Ureter (tissue), 1 donor: ENCODE results near the gene POLDIP2. TPM values are rescaled to one million over a fixed set of nuclear protein-coding genes. Genes with fewer than 3 reads are reported as not detected.

Source experiments
- DNase-seq: peaks from one replicate; pipeline ENCODE4 v3.0.0-alpha.2; 2020; ENCODE audit warnings: low spot score
- total RNA-seq: library from RNA; stranded (reverse); gene quantifications from one replicate; pipeline ENCODE4 v1.2.4, GENCODE V29; 2023
- donor health status: DM: yes; HTN: yes; CAD: no.

The POLDIP2 gene
- total RNA-seq, 1 donor from 2014 or later: 74.6 TPM

DNA sequence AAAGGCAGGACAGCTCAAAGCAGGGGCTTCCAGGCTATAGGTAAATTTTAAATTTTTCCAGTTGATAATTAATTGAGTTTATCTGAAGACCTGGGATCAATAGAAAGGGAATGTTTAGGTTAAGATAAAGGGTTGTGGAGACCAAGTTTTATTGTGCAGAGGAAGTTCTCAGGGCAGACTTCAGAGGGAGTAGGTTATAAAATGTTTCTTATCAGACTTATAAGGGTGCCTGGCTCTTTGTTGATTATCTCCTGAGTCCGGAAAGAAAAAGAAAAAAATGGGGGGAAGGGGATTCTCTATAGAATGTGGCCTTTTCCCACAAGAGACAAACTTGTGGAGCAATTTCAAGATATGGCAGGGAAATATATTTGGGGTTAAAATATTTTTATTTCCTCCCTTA is 32.8 kb upstream of the POLDIP2 start:
- DNase-seq: no peak

DNA sequence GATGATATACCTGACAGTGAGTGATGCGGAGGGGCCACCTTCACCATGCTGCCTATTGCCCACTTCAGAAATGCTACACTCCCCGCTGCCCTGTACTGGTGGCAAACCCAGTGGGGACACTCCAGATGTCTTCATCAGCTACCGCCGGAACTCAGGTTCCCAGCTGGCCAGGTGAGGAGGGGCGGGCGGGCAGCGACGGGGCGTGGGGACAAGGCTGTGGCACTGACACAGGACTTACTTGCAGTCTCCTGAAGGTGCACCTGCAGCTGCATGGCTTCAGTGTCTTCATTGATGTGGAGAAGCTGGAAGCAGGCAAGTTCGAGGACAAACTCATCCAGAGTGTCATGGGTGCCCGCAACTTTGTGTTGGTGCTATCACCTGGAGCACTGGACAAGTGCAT is 30.8 kb upstream of the POLDIP2 start:
- no peak for DNase-seq

DNA sequence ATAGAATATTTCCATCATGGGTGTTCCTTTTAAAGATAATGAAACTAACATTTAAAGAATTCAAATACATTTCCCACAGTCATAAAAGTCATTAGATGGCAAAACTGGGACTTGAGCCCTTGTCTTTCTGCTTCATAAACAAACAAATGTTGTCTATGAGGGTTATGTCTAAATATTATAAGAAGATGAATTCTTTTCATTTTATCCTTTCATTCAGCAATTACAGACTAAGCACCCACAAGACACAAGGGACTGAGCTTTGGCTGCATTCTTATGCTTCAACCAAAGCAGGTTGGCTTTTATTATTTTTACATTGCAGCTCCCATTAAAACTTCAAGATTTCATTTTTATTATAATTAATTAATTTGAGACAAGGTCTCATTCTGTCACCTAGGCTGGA is 29.1 kb upstream of the POLDIP2 start:
- no peak for DNase-seq

DNA sequence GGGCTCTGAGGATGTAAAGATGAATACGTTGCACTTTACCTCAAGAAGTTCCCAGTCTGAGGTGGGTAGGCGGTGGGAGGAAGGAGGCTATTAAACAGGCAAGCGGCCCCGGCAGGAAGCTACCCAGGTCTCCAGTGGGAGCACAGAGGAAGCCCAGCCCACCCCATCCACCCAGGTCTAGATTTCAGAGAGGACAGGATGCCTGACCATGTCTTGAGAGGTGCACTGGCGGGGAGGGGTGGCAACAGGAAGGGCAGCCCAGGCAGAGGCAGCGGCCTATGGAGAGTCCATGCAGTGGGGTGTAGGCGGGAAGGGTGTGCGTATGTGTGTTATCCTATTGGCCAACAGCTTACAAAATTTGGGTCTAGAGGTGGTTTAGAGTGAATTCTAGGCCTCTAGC is 28.1 kb upstream of the POLDIP2 start:
- DNase-seq: no peak

DNA sequence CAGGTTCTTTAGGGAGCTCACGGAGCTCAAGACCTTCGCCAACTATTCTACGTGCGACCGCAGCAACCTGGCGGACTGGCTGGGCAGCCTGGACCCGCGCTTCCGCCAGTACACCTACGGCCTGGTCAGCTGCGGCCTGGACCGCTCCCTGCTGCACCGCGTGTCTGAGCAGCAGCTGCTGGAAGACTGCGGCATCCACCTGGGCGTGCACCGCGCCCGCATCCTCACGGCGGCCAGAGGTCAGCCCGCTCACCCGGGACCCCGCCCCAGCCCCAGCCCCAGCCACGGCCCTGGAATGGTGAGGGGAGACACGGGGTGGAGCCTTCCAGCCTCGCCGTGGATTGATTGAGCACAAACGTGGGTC is 27.7 kb upstream of the POLDIP2 start:
- no peak for DNase-seq

DNA sequence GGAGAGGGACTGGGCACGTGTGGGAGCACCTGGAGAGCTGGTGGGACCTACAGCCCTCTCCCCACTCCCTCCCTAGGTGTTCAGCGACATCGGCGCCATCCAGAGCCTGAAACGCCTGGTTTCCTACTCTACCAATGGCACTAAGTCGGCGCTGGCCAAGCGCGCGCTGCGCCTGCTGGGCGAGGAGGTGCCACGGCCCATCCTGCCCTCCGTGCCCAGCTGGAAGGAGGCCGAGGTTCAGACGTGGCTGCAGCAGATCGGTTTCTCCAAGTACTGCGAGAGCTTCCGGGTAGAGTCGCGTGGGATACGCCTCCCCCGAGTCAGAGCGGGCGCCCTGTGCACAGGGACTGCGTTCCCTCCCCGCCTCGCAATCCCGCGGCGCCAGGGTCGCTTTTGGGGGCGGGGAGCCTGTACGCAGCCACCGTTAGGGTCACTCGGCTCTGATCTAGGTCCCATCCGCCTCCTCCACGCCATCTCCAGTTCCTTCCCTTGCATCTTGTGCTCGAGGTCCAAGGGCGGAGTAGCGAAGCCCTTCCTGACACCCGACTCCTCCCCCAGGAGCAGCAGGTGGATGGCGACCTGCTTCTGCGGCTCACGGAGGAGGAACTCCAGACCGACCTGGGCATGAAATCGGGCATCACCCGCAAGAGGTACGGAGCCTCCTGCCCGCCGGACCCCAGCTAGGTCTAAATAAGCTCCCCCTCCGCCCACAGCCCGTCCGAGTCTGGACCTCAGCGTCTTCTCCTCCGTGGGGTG is 27.1 kb upstream of the POLDIP2 start:
- peak; percentile 83 for DNase-seq

DNA sequence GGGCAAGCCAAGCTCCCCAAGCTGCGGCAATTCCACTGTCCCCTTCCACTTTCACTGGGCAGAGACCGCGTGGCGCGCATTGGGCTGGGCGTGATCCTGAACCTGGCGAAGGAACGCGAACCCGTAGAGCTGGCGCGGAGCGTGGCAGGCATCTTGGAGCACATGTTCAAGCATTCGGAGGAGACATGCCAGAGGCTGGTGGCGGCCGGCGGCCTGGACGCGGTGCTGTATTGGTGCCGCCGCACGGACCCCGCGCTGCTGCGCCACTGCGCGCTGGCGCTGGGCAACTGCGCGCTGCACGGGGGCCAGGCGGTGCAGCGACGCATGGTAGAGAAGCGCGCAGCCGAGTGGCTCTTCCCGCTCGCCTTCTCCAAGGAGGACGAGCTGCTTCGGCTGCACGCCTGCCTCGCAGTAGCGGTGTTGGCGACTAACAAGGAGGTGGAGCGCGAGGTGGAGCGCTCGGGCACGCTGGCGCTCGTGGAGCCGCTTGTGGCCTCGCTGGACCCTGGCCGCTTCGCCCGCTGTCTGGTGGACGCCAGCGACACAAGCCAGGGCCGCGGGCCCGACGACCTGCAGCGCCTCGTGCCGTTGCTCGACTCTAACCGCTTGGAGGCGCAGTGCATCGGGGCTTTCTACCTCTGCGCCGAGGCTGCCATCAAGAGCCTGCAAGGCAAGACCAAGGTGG is 24.0 kb upstream of the POLDIP2 start:
- DNase-seq: no peak

DNA sequence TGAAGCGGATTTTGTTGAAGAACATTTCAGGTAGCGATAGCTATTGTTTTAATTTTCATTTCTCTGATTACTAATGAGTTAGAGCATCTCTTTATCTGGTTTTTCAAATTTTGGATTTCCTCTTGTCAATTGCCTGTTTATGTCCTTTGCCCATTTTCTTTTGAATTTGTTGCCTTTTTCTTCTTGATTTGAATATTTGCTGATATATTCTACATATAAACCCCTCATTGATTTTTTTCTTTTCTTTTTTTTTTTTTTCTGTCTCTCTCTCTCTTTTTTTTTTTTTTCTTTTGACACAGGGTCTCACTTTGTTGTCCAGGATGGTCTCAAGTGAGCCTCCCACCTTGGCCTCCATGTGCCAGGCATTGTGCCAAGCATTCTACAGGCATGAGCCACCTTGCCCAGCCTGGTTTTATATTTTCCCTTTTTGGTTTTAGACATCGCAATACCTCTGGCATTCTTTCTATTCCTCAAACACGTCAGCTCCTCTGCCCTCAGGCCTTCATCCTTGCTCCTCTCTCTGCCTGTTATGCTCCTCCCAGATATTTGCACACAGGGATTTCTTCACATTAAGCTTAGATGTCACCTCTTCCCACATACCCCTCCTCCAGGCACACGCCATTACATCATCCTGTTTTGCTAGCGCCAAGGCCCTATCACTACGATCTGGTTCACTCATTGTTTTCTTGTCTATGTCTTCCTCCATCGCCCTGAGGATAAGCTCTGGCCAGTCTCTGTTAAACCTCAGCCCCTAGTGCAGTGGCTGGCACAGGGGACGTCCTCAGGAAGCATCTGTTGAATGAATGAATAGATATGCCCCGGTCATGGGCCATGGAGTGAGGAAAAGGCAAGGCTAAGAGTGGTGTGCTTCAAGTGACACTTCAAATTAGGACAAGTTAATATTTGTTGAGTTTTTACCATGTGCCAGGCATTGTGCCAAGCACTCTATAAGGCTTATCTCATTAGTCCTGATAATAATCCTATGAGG is 22.8 kb upstream of the POLDIP2 start:
- no peak for DNase-seq

DNA sequence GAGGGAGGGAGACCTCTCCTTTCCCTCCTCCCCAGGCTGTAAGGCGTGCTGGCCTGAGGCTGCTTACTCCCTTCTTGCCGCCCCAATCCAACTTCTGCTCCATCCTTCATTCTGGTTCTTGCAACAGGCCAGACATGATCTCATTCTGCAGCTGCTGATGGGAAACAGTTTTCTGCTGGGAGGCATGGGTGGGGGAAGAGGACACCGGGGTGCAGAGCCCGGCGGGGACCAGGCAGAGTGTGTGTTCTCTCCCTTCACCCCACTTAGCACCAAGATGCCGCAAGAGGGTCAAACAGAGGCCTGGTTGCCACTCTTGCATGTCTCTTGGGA is 15.6 kb upstream of the POLDIP2 start:
- no peak for DNase-seq

DNA sequence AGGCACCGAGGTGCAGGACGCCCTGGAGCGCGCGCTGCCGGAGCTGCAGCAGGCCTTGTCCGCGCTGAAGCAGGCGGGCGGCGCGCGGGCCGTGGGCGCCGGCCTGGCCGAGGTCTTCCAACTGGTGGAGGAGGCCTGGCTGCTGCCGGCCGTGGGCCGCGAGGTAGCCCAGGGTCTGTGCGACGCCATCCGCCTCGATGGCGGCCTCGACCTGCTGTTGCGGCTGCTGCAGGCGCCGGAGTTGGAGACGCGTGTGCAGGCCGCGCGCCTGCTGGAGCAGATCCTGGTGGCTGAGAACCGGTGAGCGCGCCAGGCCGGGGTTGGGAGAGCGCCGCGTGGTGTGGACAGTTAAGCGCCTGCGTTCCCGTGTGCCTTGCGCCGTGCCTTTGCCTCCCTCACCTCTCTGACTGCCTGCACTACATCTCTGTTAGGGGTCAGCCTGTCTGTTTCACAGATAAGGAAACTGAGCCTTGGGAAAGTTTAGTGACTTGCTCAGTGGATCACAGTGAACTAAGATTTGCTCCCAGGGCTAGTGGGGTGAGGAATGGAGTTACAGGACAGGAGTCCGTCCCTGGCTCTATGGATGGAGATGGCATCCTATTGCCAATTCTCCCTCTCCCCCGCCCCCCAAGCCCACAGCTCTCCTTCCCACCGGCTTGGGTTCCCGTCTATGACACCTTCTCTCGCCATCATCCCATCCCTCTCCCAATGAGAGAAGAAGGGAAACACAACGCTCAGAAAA is 15.0 kb upstream of the POLDIP2 start:
- DNase-seq: no peak

DNA sequence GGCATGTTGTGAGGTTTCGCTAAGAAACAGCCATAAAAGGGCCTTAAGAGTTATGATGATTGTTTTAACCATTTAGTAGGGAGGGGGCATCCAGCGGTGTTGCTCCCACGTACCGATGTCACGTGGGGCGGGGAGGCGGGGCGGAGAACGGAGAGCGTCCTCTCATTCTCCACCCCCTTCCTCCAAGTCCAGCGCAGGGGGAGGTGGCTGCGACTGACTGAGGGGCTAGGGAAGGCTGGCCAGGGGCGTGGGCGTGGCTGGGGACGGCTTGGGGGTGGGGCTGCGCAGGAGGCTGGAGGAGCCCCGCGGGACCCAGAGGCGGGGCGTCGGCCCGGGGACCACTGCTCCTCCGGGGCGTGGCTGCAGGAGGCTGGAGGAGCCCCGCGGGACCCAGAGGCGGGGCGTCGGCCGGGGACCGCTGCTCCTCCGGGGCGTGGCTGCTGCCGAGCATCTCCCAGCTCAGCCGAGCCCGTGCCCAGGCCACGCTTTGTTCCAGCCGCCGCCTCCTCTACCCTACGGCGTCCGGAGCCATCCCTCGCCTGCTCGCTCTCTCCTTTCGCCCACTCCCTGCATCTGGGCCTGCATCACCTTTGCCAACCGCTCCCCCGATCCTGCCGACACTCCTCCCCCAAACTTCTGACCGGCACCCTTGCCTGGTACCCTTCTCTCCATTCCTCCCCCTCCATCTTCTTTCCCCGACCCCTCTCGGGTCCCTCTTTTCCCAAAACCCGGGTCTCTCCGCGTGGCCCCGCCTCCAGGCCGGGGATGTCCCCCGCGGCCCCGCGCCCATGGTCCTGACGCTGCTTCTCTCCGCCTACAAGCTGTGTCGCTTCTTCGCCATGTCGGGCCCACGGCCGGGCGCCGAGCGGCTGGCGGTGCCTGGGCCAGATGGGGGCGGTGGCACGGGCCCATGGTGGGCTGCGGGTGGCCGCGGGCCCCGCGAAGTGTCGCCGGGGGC is 14.2 kb upstream of the POLDIP2 start, which contains the start of gene SARM1:
Gene SARM1 (plus strand): TSS at position 450 of the 958 bp plus-strand sequence. CDS start 339 bp downstream, at position 789.
- peak; percentile 89 for DNase-seq

DNA sequence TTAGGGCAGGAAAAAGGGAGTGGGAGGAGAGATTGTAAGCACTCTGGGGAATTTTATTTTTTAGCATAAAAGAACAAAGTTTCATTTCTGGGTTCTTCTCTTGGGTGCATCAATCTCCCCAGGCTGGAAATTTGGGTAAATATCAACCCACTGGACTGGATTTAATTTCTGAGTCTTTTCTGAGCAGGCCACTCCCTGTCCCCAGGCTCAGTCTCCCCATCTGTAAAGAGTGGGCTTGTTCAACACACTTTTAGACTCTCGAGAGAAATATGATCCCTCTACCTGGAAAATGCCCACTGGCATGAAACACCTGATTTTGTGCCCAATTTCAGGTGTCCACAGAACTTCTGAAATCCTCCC is 13.4 kb upstream of the POLDIP2 start:
- DNase-seq: no peak

DNA sequence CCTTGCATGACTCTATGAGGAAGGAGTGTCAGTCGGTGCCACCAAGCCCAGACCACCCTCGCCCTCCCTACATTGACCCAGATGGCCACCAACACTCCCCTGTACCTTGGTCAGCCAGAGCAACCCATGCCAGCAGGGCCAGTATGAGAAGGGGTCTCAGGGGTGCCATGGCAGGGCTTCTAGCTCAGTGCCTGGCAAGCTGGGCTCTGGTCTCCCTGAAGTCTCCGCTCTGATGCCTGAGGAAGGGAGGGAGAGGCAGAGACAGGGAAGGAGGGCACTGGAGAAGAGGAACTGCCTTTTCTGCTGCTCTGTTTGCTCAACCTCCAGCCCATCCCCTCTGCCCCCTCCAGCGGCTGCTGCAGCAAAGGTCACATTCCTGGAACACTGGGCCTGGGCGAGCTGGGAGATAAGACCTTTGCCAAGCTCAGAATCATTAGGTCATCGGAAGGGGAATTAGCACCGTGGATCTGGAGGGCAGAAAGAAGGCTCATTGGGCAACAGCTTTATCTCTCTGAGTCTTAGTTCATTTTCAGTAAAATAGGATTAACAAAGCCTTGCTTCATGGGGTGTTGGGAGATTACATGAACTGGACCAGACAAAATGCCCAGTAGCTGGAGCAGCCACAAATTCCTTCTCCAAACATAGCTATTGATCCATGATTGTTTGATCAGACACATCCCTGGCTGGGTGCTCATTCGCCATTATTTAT is 12.9 kb upstream of the POLDIP2 start, which contains the start of gene VTN:
Gene VTN (minus strand): TSS at position 273 of the 709 bp plus-strand sequence. CDS start 104 bp downstream, at position 169.
- DNase-seq: no peak

DNA sequence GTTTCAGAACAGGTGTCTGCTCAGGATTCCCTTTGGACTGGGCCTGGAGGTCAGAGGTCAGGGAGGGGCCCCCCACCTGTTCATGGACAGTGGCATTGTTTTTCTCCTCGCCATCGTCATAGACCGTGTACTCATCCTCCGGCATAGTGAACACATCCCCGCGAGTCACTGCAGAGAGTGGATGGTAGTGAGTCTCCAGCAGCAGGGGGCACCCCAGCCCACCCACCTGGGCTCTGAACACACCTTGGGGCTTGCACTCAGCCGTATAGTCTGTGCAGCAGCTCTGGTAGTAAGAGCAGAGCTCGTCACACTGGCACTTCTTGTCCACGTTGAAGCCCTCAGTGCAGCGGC is 12.3 kb upstream of the POLDIP2 start:
- DNase-seq: no peak

DNA sequence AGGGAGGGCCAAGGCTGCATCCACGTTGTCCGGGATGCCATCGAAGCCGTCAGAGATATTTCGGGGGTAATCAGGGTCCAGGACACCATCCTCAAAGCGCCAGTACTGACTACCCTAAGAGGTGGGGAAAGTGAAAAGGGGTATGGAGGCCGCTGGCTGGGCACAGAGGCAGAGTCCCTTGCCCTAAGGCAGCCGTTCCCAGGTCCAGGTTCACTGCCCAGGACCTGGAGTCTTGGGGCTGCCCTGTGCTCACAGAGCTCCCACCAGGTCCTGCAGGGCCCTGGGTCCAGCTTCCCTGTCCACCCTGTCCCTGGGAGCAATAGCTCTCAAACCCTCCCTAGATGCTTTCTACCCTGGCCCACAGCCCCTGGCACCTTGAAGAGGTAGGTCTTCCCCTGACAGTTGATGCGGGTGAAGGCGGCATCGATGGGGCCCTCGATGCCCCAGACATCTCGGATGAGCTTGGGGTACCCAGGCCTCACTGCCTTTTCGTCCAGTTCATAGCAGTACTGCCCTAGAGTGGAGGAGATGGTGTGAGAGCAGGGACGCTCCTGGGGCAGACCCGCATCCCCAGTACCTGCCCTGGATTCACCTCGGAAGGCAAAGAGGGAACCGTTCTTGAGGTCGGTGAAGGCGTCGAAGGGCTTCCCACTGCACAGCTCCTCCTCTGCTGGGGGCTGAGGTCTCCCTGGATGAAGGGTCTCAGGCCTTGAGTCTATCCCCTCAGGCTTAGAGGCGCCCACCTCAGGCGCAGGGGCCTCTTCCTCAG is 11.8 kb upstream of the POLDIP2 start:
- DNase-seq: no peak

DNA sequence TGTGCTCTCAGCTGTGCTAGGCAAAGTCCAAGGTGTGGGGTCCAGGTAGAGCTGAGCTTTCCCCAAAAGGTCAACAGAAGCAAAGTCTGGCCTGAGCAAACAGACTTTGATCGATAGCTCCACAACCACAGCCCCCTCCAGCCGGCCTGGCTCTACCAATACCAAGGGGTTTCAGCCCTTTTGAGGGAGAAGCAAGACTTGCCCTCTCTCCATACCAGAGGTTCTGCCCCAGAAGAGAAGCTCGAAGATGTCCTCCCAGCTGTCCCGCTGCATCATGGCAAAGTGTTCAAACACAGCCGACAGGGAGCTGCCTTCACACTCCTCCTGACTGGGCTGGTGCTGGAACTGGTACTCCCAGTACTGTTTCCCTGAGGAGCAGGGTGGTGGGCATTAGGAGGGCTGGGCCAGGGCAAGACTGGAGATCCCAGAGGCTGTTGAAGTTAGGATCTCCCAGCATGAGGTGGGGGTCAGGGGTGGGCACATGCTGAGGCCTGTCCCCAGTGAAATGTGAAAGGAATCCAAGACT is 11.0 kb upstream of the POLDIP2 start:
- DNase-seq: no peak

DNA sequence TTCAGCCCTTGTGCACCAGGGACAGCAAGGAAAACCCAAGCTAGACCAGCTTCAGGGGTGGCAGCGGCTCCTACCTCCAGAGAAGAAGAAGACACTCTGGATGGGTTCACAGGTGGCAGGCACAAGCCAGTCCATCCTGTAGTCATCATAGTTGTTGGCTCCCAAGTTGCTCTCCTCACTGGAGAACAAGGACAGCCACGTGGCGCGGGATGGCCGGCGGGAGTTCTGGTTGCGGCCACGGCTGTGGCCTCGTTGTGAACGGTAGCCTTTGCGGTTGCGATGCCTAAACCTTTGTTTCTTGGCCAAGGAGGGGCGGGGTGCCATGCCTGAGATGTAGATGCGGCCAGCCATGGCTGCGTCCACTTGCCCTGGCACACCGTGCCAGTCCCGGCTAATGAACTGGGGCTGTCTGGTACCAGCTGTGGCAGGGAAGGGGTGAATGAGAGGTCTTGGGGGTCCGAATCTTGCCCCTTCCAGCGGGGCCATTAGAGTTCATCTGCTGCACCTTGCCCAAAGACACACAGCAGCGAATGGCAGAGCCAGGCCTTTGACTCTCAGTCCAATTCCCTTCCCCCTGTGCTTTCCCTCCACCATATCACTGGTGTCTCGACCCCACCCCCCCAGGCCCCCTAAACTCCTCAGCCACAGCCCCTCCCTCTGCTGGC is 10.4 kb upstream of the POLDIP2 start:
- no peak for DNase-seq

DNA sequence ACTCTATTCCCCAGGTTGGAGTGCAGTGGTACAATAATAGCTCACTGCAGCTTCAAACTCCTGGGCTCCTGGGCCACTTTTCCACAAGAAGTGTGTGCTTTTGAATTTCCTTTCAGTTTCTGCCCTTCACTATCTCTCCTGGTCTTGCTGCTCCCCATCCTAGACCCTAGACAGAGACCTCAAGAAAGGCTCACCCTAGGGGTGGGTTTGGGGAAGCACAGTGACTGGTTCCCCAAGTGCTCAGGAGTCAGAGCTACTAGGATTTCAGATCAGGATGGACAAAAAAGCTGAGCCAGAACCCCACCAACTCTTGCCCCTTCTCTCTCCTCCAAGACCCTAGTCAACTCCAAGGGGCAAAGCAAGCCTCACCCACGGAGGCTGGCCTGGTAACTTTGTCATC is 9.3 kb upstream of the POLDIP2 start:
- DNase-seq: no peak
